GM18508 (cell line): ENCODE results near the gene HLA-DOA.

Experiments
- ATAC-seq: cut with Tn5 transposase; IDR thresholded peaks from one replicate; pipeline ENCODE4 v1.9.1; 2021; ENCODE audit warnings: moderate number of reproducible peaks; ENCODE audit not compliant: insufficient read depth, unreplicated experiment

Gene HLA-DOA

GRCh38 chr6:33008944-33009861, at the start of gene HLA-DOA:
Gene HLA-DOA, minus strand, starts transcription at chr6:33009591.
- ATAC-seq = peak; percentile 74

- ATAC-seq = no peak
Measured at GRCh38 chr6:33057222-33058150, 48.1 kb upstream of the HLA-DOA start.

- no peak for ATAC-seq
Measured at GRCh38 chr6:33053230-33053629, 43.8 kb upstream of the HLA-DOA start.

- ATAC-seq = no peak
Measured at GRCh38 chr6:33052627-33053026, 43.2 kb upstream of the HLA-DOA start.

DNA sequence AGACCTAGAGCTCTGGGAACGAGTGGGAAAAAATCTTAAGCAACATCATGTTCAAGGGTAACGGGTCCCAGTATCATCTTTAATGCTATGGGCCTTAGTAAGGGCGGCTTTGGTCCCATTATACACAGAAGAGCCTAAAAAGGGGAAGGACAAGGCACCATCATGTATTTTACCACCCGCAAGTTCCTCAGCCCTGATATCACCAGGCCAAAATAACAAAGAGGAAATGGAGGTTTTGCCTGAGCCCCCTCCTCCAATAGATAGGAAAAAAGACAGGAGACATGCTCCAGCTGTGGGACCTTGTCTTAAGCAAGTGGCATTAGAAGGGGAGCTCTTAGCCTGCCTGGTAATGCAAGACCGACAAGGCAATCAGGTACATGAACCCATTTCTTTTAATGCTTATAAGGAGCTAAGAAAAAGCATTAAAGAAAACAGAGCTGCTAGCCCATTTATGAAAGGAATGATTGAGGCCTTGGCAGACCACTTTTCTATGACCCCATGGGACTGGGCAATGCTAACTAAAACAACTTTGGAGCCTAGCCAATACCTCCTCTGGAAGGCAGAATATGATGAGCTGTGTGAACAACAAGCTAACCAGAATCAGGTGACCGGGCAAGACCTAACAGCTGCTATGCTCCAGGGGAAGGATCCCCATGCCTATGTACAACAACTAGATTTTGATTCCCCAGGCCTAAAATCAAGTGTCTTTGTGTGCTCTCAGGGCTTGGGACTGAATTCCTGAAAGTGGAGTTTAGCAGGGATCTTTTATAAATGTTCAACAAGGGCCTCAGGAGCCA, 40.8 kb upstream of the HLA-DOA start:
- no peak for ATAC-seq

DNA sequence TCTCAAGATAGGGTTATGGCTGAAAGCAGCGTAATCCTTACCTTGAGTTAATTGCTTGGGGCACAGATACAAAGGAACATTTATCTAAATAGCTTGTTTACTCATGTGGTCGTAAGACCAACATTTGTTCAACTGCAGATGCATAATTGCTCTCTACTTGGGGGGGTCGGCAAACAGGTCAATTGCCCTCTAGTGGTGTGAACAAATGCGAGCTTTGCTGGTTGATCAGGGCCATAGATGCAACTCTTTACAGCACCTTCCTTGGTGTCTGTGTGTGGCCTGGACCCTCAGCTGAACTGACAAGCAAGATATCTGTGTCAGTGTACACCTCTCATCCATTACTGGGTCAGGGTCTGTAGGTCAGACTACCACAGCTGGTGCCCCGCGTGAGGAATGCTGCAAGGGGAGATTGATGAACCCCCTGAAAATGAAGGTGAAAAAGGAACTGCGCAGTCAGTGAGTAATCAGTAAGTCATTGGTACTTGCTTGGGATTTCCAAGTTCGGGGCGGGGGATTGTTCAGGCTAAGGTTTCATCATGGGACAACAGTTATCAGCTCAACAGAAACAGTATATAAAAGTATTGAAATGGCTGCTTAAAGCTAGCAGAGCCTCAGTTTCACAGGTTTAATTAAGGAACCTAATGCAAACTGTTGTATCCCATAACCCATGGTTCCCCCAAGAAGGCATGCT, 40.1 kb upstream of the HLA-DOA start:
- ATAC-seq = no peak

- ATAC-seq = no peak
Measured at GRCh38 chr6:33040157-33040556, 30.8 kb upstream of the HLA-DOA start.

DNA sequence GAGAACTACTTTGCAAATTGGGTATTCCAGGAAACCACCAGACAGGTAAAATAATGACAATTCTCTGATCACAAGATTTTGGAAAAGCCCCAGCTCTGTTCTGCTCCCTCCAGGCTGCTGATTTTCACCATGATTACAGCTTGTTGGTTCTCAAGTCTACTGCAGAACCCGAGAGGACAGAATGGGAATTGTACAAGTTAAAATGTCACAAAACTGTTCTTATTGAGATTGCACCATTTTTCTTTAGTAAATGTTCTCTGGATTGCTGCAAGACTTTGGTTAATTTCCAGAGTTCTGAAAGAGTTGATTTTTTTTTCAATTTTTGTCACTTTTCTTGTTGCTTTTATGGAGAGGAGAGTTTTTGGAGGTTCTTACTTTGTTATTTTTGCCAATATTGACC, 27.1 kb upstream of the HLA-DOA start:
- no peak for ATAC-seq

DNA sequence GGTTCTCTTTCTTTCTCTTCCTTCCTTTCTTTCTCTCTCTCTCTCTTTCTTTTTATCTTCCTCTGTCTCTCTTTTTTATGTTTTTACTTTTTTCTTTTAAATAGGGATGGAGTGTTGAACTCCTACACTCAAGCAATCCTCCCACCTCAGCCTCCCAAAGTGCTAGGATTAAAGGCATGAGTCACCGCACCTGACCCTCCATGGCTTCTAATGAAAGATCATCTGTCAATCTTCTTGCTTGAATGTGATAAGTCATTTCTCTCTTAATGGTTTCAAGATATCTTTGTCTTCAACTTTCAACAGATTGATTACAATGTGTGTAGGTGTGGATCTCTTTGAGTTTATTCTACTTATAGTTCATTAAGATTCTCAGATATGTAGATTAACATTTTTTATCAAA, 25.2 kb upstream of the HLA-DOA start:
- no peak for ATAC-seq

GRCh38 chr6:33030245-33030644, 20.9 kb upstream of the HLA-DOA start:
- no peak for ATAC-seq

- ATAC-seq = no peak
Measured at GRCh38 chr6:33029328-33030184, 20.2 kb upstream of the HLA-DOA start.

GRCh38 chr6:33028220-33028849, 18.9 kb upstream of the HLA-DOA start:
- ATAC-seq = no peak

DNA sequence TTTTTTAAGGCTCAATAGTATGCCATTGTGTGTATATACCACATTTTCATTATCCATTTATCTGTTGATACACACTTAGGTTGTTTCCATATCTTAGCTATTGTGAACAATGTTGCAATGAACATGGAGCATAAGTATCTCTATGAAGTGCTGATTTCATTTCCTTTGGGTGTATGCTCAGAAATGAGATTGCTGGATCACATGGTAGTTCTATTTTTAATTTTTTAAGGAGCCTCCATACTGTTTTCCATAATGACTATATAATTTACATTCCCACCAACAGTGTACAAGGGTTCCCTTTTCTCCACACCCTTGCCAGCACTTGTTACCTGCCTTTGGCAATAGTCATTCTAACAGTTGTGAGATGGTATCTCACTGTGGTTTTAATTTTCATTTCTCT, 15.1 kb upstream of the HLA-DOA start:
- no peak for ATAC-seq

- ATAC-seq = no peak
Measured at GRCh38 chr6:33023536-33023935, 14.1 kb upstream of the HLA-DOA start.

- no peak for ATAC-seq
Measured at GRCh38 chr6:33021917-33022316, 12.5 kb upstream of the HLA-DOA start.

- no peak for ATAC-seq
Measured at GRCh38 chr6:33019372-33019771, 10.0 kb upstream of the HLA-DOA start.

DNA sequence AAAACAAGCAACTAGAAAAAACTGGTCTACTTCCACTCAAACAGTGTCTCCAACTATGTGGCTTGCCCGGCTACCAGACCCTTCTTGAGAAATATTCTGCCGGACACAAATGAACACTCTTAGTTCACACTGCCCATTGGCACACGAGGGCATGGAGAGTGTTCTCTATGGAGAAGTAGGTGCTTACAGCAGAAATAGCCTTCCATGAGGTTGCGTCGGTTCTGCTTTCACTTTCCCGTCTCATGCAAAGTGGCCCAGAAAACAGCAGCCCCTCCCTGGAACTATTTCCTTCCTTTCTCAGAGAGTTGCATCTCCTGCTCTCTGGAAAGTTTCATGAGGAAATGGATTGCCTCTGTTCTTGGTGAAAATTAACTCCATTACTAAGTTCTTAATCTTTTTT, 9.5 kb upstream of the HLA-DOA start:
- ATAC-seq = peak; percentile 42

- ATAC-seq = no peak
Measured at GRCh38 chr6:33018418-33018817, 9.0 kb upstream of the HLA-DOA start.
